Measurements from ENCODE around the gene CDK12.
"Not testable (repeated sequence)": the region's sequence is repeated elsewhere in the genome, so short reads cannot be mapped to it uniquely, and the experiment has no call there.

The CDK12 gene

DNA sequence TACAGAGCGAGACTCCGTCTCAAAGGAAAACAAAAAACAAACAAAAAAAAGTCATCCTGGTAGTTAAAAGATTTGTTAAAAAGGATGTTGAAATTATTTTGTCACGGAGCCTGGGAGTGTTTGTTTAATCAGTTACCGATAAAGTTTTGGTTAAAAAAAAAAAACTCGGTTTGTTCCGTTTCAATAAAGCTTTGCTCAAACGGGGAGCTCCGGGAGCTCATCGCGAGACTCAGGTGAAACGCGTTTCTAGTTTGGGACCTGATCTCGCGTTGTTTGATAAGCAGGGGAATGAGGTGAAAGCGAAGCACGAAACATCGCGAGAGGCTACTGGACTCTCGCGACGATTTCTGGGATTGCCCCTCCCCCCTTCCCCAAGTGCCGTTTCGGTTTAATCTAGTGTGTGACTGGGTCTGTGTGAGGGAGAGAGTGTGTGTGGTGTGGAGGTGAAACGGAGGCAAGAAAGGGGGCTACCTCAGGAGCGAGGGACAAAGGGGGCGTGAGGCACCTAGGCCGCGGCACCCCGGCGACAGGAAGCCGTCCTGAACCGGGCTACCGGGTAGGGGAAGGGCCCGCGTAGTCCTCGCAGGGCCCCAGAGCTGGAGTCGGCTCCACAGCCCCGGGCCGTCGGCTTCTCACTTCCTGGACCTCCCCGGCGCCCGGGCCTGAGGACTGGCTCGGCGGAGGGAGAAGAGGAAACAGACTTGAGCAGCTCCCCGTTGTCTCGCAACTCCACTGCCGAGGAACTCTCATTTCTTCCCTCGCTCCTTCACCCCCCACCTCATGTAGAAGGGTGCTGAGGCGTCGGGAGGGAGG lies at the start of gene CDK12:
TSS of gene CDK12 (plus strand) at position 374 of the 813 bp plus-strand sequence. CDS start 586 bp downstream, outside the sequence.
- peak; percentile 98 to 99 for DNase-seq

DNA sequence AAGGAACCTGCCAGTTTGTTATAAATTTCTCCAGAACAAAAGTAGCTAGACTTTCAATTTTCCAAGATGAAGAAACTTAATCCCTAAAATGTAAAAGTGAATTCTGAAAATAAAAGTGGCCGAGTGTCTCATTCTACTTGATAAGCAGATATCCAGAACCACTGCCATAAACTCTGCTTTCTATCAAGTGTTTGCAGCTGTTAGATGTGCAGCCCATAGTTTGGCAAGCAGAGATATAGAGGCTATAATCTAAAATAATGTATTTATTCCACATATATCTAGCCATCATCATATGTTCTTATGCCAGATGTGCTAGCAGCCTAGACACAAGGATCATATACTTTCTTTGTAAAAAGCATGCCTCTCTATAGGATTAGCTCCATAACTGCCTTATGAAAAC lies 45.1 kb upstream of the CDK12 start:
- DNase-seq, result no peak

GRCh38 chr17:39429600-39429999 lies 31.7 kb upstream of the CDK12 start:
- DNase-seq, result no peak

DNA sequence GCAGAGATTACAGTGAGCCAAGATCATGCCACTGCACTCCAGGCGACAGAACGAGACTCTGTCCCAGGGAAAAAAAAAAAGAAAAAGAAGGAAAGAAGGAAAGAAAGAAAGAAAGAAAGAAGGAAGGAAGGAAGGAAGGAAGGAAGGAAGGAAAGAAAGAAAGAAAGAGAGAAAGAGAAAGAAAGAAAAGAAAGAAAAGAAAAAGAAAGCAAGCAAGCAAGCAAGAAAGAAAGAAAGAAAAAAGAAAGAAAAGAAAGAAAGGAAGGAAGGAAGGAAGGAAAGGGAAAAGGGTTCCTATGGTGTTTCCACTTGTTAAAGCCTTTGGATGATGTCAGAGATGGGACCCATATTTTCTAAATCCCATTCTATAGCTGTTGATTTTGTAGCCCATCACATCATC lies 21.4 kb upstream of the CDK12 start:
- DNase-seq, result not testable (repeated sequence)

DNA sequence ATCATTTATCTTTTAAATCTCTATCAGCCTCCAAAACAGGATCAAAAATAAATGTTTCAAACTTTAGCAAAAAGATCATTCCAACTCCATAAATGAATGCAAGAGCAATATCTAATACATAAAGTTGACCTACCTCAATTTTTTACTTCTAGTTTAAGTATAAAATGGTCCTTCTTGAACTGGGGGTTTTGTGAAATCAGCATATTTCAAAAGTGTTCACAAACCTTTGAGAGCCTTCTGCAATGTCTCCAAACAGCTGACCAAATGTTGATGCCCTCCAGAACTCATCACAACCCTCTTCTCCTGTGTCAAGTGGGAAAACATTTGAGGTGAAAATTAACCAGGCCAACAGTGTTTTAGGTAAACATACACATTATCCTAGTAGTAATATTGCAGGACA lies 18.0 kb upstream of the CDK12 start:
- no peak for DNase-seq

- no peak for DNase-seq
Observed at GRCh38 chr17:39447561-39447960, 13.7 kb upstream of the CDK12 start.

- DNase-seq, result no peak
Observed at GRCh38 chr17:39450051-39450450, 11.2 kb upstream of the CDK12 start.

DNA sequence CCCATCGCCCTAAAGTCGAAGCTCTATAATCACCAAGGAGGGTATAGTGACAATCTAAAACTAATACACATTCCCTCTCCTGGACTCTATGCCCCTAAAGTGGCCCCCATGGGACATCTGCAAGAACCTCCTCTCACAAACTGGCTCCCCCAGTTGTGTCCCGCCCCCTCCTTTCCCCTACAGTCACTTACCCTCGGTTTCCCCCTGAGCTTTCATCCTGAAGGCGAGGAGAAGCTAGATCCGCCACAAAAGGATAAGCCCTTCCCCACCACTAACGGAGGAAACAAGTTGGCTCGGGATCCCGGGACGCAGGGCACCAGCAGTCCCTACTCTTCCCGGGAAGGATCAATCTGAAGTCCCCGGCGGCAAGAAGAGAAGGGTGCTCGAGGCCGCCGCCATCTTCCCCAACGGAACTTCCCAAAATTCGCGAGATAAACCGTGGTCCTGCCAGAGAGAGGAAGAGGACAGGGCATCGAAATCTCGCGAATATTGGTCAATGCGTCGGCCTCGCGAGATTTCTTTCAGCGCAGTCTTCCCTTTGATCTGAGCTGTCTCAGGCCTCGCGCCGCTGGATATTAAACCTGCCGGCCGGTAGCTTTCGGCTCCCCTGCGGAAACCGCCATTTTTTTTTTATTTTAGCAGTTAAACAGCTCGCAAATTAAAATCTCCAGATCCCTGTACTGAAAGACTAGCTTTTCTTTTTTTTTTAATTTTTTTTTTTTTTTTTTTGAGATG lies 10.3 kb upstream of the CDK12 start, which contains the start of gene MED1:
TSS of gene MED1 (minus strand) at position 417 of the 735 bp plus-strand sequence. CDS start at position 216, 201 bp downstream.
- peak; percentile 97 to 99 for DNase-seq

- no peak for DNase-seq
Observed at GRCh38 chr17:39455919-39456318, 5.4 kb upstream of the CDK12 start.

DNA sequence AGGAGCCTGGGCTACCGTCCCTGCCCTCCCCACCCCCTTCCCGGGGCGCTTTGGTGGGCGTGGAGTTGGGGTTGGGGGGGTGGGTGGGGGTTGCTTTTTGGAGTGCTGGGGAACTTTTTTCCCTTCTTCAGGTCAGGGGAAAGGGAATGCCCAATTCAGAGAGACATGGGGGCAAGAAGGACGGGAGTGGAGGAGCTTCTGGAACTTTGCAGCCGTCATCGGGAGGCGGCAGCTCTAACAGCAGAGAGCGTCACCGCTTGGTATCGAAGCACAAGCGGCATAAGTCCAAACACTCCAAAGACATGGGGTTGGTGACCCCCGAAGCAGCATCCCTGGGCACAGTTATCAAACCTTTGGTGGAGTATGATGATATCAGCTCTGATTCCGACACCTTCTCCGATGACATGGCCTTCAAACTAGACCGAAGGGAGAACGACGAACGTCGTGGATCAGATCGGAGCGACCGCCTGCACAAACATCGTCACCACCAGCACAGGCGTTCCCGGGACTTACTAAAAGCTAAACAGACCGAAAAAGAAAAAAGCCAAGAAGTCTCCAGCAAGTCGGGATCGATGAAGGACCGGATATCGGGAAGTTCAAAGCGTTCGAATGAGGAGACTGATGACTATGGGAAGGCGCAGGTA lies 762 bp downstream of the CDK12 start:
- peak; percentile 19 to 27 for DNase-seq

- peak; percentile 72 to 75 for DNase-seq
Observed at GRCh38 chr17:39462631-39463375, 1.5 kb downstream of the CDK12 start.

GRCh38 chr17:39464639-39465181 lies 3.4 kb downstream of the CDK12 start:
- not testable (repeated sequence) for DNase-seq

GRCh38 chr17:39468610-39469009 lies 7.3 kb downstream of the CDK12 start:
- not testable (repeated sequence) for DNase-seq

- no peak for DNase-seq
Observed at GRCh38 chr17:39473310-39473709, 12.0 kb downstream of the CDK12 start.

- DNase-seq, result not testable (repeated sequence)
Observed at GRCh38 chr17:39479631-39480030, 18.3 kb downstream of the CDK12 start.

- DNase-seq, result no peak
Observed at GRCh38 chr17:39483506-39483905, 22.2 kb downstream of the CDK12 start.

DNA sequence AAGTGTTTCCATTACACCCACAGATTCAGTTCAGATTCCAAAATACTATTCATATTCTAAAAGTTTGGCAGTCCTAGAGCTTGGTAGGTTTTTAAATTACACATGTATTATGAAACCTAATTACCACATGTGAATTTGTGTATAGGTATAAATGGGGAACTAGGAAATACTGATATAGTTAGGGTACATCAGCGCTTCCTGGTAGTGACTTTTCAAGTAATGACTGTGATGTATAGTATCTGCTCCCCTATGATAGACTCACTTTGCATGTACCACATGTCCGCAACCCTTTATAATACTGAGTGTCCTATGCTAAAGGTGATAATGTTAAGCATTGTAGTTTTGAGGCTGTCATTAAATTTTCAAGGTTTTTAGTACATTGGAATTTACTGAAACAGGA lies 22.9 kb downstream of the CDK12 start:
- no peak for DNase-seq

DNA sequence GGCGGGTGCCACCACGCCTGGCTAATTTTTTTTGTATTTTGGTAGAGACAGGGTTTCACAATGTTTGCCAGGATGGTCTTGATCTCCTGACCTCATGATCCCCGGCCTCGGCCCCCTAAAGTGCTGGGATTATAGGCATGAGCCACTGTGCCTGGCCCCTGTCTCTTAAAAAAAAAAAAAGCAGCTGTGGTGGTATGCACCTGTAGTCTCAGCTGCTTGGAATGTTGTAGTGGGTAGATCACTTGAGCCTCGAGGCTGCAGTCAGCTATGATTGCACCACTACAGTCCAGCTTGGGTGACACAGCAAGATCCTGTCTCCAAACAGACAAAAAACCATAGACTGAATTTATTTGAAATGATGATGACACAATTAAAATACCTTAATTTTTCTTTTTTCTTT lies 24.3 kb downstream of the CDK12 start:
- no peak for DNase-seq

DNA sequence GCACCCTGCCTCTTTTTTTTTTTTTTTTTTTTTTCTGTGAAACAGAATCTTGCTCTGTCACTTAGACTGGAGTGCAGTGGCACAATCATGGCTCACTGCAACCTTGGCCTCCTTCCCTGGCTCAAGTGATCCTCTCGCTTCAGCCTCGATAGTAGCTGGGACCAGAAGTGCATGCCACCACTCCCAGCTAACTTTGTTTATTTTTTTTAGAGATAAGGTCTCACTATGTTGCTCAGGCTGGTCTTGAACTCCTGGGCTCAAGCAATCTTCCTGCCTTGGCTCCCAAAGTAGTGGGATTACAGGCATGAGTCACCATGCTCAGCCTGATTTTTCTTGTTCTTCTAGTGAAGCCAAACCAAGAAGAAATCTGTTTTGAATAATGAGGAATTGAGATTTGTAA lies 25.0 kb downstream of the CDK12 start:
- DNase-seq, result no peak

DNA sequence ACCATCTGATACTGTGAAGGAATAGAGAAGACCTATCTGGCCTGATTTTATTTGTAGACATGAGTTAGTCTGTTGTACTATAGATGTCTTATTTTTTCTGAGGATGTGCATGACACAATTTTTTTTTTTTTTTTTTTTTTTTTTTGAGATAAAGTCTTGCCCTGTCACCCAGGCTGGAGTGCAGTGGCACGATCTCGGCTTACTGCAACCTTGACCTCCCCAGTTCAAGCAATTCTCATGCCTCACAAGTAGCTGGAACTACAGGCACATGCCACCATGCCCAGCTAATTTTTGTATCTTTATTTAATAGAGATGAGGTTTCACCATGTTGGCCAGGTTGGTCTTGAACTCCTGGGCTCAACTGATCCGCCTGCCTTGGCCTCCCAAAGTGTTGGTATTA lies 26.2 kb downstream of the CDK12 start:
- DNase-seq, result not testable (repeated sequence)

DNA sequence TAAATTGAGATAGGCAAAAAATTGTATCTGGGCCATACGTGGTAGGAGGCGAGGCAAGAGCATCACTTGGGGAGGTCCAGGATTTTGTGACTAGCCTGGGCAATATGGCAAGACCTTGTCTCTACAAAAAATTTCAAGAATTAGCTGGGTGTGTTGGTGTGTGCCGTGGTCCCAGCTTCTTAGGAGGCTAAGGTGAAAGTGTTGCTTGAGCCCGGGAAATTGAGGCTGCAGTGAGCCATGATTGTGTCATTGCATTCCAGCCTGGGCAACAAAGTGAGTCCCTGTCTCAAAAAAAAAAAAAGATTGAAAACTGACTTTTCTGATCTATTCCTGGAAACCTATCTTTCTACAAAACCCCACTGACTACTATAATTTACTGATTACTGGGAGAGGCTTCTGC lies 26.7 kb downstream of the CDK12 start:
- no peak for DNase-seq

DNA sequence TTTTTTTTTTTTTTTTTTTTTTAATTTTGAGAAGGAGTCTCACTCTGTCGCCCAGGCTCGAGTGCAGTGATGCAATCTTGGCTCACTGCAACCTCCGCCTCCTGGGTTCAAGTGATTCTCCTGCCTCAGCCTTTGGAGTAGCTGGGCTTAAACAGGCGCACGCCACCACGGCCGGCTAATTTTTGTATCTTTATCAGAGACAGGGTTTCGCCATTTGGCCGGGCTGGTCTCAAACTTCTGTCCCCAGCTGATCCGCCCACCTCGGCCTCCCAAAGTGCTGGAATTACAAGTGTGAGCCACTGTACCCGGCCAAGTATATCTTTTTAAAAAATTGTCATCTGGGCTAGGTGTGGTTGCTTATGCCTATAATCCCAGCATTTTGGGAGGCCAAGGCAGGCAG lies 35.6 kb downstream of the CDK12 start:
- not testable (repeated sequence) for DNase-seq

Data from inflammatory macrophage treated with lipopolysaccharide for 1 hour (primary cell).